NCI-H1092 treated with DMSO at 0.1 percent for 48 hours (cell line): ENCODE measurements around the gene PRPF19.
"Not testable (repeated sequence)": the region's sequence is repeated elsewhere in the genome, so short reads cannot be mapped to it uniquely, and the experiment has no call there.

Experiments
- DNase-seq: peaks from one replicate; lab custom pipeline; 2025; lab: John Stamatoyannopoulos, UW

The PRPF19 gene

DNA sequence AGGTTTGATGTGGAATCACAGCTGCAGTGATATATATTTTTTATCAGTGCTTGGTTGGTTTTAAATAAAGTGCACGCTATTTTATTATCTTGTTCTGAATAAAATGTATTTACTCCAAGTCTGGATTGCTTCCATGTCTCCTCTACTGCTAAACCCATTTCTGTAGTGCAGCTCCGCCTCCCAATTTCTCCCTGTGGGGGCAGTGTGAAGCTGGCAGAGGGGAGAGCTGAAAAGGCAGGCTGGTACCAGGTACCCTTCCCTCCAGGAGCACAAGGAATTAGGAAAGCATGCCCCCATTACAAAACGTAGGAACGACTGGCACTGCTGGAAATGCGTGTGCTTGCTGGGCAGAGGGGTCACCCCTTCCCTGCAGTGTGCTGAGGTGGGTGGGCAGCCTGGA, 16.9 kb upstream of the PRPF19 start:
- no peak for DNase-seq

DNA sequence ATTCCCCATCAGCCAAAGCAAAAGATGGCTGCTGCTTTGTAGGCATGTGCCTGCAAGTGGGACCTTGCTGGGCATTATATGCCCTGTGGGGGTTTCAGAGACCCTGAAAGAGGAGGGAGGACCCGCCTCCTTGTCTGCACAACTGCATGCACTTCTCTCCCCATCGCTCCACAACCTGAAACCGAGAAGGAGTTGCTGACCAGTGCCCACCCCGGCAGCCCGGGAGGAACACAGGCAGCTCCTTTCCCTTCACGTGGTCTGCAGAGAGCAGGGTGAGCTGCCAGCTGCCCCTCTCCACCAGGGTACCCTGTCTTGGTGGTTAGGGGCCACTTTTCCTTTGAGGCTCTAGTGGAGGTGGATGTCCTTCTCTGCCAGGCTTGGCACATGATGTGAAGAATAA, 16.5 kb upstream of the PRPF19 start:
- DNase-seq: no peak

DNA sequence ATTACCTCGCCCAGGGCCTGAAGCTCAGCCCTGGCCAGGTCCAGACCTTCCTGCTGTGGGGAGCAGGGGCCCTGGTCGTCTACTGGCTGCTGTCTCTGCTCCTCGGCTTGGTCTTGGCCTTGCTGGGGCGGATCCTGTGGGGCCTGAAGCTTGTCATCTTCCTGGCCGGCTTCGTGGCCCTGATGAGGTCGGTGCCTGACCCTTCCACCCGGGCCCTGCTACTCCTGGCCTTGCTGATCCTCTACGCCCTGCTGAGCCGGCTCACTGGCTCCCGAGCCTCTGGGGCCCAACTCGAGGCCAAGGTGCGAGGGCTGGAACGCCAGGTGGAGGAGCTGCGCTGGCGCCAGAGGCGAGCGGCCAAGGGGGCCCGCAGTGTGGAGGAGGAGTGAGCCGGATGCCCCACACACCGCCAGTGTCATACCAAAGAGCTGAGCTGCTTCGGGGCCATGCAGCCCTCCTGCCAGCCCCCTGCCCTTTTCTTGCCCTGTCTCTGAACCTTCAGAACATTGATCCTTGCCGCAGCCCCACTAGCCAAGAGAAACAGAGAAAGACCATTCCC, 15.5 kb upstream of the PRPF19 start:
- no peak for DNase-seq

DNA sequence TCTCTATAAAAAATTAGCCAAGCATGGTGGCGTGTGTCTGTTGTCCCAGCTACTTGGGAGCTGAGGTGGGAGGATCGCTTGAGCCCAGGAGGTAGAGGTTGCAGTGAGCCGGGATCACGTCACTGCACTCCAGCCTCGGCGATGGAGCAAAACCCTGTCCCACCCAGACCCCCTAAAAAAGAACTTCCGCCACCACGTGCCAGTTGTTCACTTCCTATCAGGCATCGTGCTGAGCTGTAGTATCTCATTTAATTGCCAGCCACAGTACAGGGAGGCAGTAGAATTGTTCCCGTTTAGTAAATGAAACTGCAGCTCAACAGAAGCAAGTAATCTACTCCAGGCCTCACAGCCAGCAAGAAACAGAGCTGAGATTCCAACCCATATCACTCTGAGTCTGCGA, 14.9 kb upstream of the PRPF19 start:
- no peak for DNase-seq

DNA sequence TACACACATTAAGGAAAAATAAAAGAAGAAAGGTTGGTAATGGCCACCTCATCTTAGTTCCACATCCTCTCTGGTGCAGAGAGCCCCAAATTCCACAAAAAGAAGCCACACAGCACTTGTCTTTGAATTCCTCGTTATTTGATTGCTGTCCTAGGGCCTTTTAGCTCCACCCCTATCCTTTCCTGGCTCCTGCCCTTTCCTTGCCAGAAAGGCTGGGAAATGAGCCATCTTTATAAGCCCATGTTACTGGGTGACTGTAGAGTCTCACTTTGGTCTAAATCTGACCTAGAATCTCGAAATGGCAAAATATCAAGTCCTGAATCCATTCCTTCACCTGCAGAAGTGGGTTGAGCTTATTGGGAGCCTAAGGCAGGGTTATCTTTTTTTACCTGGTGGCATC, 13.6 kb upstream of the PRPF19 start:
- no peak for DNase-seq

DNA sequence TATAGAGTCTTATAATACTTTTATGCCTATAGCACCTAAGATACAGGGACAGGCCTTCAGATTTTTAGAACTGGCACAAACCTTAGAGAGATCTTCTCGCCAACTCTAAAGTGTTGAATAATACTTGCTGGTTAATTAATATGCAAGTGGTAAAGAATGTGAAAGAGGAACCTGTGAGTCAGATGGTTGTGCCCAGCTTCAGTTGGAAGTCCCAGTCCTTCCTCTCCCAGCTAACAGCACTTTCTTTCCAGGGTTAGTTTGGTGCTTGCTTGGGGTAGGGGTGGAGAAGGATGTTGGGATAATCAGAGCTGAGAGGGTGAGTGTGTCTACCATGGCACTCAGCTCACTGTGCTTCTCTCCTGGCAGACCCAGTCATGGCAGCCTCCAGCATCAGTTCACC, 12.9 kb upstream of the PRPF19 start:
- no peak for DNase-seq

DNA sequence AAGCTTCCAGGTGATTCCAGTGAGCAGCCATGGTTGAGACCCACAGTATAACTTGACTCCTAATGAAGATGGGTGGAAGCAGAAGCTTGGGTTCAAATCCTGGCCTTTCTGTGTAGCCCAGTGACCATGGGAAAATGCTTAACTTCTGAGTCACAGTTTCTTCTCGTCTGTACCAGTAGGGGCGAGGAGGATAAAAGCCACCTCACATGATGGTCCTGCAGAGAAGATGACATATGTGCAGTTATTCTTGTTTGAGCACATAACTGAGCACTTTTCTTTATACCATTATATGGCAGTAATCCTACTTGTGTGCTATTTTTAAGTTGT, 12.5 kb upstream of the PRPF19 start:
- no peak for DNase-seq

DNA sequence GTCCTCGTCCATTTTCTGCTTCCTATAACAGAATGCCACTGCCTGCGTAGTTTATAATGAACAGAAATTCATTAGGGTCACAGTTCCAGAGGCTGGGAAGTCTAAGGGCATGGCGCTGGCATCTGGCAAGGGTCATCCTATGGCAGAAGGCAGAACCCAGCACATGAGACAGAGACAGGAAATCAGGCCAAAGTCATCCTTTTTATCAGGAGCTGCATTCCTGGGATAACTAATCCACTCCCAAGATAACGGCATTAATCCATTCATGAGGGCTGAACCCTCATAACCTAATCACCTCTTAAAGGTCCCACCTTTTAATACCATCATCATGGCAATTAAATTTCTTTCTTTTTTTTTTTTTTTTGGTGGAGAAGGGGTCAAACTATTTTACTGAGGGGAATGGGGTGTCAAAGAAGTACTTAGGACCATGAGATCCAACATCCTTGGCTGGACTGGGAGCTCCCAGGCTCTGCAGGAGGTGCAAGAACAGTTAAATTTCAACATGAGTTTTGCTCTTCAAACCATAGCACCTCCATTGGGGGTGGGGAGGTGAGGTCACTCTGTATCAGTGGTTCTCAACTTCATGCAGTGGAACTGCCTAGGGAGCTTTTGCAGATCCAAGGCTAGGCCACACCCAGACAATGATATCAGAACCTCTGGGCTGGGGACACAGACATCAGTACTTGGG, 12.0 kb upstream of the PRPF19 start:
- DNase-seq: no peak

DNA sequence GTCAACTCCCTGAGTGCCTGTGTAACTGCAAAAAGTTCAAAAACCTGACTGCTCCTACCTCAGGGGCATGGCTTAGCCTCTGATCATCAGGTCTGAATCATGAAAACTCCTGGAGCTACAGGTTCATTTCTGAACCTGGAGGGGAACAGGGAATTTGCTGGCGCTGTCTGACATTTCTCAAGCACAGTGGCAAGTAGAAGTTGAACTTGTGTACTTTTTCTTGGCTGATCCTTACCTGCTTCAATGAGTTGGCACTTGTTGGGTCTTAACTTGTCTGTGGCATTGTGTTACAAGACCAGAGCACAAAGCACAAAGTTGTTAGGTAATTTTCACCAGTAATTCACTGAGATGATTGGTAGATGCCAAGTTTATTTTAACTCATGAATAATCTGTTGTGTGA, 10.9 kb upstream of the PRPF19 start:
- DNase-seq: no peak

DNA sequence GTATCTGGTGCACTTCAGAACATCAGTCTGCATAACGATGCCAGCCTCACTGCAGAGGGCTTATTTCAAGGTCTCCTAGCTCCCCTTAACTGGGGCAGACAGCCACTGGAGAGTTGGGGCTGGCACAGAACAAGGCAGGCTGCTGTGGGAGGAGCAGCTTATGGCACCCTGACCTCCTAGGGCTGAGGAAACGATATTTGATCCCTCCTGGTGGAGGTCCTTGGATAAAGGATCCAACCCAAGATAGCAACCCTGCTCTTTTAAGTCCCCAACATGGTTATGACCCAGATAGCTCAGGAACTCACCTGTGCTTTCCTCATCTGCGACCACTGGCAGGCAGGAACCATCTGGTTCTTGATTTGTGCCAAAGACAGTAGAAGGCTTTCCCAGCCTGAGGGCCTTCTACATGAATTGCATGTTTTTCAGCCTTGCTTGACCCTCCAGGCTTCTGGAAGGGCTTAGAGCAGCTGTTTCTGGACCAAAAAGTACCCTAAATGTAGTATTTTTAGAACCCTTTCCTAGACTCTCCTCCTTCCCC, 10.4 kb upstream of the PRPF19 start:
- DNase-seq: no peak

DNA sequence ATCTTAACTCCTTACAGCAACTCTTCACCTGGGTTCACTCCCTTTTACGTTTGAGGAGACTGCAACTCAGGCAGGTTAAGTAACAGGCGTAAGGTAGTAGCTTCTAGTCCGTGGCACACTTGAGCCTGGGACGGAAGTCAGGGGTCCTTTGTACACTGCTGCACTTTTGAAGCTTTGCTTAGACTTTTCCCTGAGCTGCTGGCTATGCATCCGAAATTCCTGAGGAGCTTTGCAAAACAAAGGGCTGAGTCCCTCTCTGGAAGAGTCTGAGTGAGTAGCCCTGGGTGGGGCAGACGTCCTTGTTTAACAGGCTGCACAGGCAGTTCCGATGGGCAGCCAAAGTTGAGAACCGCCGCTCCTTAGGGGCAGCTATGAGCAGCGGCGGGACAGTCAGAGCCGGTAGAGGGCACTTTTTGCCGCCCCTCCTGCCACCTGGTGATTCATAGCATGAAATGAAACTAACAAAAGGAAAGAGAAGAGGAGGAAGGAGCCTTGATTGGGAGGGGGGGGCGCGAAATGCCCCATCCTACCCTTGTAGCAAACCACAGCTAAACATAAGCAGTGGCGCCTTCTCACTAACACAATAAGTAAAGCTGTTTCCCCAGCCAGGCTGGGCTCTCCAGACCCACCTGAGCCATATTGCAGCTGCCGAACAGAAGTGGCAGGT, 9.0 kb upstream of the PRPF19 start:
- DNase-seq: no peak

DNA sequence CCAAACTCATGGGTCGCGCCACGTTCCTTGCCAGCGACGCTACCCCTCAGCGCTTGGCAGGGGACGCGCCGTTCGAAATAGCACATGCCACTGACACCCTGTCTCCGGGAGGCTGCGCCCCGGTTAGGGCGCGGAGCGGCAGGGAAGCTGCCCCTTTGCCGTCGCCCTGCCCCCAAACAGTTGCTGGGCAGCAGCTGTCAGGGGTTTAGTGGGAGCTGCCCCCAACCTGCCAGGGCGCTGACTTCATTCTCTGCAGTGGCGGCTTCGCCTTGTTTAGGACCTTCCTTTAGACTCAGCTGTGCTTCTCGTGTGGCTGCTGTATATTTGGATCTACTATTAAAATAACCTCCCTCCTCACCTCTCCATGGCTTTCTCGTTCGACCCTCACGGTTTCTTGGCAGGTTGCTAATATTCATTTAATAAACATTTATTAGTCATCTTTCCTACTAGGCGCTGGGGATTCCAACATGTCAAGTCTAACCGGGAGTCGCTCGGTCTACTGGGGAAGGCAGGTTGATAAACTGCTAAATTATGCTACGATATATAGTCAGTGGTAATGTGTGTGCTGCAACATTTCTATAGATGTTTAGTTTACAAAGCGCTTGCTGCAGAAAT, 8.4 kb upstream of the PRPF19 start:
- peak; percentile 61 for DNase-seq

DNA sequence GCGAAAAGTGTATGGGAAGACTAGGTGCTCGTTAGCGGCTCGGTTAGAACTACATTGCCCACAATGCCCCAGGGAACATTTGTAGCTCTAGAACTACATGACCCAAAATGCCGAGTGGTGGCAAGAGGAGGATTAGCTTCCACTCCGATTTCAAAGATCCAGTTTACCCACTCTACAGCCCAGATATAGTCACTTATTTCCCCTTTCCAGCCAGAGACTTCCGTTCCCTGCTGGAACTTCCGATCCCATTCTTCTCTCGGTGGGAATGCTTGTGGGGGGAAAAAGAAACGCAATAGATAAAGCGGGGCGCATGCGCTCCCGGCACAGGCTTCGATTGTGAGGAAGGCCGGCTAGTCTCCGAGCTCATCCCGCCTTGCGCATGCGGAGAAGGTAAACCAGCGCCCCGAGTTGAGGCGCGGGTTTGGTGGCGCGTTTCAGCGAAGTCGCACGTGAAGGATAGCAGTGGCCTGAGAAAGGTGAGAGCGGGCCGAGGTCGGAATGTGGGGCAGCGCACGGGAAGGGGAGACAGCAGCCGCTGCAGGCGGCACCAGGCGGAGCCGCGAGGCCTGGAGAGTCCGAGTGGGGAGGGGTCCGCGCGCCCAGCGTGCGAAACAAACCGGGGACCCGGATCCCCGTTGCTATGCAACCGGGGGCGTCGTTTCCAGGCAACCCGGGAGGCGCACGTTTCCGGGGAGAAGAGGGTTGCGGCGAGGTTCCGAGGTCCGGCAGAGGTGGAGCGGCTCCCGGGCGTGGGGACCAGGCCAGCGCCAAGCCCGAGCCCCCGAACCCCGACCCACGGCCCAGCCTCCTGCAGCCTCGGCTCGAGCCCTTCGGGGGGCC, 7.6 kb upstream of the PRPF19 start, which contains the start of gene TMEM109:
Gene TMEM109 (plus strand): TSS at position 366 of the 840 bp plus-strand sequence. CDS start 5,536 bp downstream, outside the sequence.
- peak; percentile 99 for DNase-seq

DNA sequence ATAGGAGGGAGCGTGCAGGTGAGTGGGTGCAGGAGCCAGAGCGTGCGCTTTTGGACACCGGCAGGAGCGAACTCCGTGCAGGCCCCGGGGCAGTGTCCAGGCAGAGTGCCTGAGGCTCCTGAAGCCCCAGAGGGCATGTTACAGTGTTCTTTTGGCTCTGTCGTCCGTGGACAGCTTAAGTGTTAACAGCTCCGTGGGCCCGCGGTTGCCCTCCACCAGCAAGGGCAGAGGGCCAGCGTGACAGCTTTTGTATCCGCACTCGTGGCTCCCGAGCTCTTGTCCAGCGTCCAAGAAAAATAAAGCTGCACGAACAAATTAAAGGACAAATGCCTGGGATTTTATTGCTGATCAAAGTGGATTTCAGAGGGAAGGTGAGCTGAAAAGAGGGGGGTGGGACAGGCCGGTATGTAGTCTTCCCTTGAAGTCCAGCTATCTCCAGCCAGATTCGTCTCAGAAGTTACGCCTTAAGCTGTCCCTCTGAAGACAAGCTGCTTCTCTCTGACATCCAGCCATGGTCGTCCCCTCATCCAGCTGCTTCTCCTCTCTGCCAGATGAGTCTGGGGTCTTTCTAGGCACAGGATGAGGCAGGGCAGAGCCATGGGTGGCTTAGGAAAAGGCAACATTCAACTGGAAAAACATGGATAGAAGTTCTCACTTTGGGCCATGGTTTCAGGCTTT, 6.6 kb upstream of the PRPF19 start:
- DNase-seq: no peak

DNA sequence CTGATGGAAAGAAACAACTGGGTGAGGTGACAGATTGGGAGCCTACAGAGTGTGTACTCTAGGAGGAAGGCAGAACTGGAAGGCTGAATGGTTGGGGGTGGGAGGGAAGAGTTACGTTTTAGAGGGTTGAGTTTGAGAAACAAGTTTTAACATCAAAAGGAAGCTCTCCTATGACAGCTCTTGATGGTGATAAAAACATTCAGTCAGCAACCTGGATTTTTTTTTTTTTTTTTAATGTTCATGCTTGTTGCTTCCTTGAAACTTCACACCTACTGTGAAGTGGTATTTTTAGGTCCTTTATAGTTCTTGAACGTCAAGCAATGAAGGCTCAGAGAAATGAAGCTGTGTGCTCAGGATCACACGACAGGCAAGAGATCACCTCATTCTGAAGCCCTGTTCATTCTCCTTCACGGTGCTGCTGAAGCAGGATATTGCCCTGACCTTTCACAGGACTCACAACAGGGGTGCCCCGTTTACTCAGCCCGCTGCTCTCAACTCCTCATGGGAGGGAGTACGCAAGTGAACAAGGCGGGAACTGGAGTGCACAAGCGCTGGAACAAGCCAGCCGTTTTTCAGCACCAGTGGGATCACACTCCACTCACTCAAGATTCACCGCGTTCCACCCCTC, 6.0 kb upstream of the PRPF19 start:
- DNase-seq: no peak

DNA sequence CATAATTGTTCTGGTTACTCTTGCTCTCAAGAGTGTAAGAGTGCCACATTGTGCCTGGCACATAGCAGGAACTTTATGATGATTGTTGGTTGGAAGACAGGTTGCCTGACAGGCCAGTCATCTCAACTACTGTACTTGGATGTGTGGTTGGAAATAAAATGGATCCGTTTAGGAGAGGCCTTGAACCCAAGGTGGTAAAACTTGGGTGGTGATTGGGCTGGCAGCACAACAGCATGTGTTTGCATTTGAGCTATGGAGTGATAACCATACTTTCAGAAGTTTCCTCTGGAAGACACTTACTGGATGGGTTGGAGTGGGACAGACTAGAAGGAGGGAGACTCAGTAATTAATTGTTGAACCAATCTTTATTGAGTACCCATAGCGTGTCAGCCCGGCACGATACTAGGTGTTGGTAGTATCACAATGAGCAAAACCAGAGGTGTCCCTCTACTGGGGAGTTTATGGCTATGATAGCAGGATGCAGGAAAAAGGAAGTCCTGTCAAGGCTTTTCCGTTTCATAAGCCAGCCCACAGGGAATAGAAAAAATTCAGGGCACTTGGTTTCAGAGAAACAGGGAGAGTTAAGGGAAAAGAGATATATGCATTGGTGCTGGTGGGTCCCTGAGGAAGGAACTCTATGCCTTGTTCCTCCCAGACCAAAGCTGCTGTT, 4.5 kb upstream of the PRPF19 start:
- DNase-seq: no peak

DNA sequence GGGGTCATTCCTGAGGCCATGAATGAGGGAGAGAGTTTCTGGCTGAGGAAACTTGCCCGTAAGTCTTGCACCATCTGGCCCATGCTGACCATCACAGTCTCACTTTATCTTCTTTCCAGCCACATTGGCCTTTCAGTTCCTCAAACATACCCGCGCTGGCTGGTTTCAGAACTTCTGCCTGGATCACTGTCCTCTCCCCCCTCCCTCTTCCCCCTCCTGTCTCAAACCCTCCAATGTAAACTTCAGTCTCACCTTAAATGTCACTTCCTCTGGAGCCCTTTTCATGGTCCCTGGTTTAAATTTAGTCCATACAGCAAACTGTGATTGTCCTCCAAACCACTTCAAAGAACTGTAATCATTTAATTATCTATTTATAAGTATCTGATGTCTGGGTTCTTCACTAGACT, 3.9 kb upstream of the PRPF19 start:
- DNase-seq: no peak

DNA sequence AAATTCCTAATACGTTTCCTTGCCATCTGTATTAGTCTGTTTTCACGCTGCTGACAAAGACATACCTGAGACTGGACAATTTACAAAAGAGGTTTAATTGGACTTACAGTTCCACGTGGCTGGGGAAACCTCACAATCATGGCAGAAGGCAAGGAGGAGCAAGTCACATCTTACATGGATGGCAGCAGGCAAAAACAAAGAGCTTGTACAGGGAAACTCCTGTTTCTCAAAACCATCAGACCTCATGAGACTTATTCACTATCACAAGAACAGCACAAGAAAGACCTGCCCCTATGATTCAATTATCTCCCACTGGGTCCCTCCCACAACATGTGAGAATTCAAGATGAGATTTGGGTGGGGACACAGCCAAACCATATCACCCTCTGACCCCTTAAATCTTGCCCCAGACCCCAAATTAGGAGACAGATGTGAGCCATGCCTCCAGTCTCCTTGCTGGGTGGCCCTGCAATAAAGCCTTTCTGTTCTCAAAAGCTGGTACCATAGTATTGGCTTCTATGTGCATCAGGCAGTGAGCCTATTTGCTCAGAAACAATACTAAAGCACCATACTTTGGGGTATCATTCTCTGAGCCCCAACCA, 3.4 kb upstream of the PRPF19 start:
- not testable (repeated sequence) for DNase-seq

DNA sequence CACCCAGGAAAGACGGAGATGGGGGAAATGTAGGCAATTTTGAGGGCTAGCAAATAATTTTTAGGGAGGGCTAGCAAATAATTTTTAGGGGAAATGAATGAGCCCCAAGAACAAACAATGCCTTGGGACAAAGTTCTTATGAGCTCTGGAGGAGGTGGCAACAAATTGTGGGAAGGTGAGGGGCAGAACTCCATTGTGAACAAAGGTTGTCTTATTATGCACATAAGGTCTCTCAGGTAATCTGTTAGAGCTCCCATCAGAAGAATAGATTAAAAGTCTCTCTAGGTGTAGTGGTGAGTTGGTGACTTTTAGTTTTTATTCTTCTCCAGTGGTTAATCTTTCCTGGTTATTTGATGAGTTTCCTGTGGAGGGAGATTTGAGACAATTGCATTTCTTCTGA, 2.4 kb upstream of the PRPF19 start:
- DNase-seq: no peak

DNA sequence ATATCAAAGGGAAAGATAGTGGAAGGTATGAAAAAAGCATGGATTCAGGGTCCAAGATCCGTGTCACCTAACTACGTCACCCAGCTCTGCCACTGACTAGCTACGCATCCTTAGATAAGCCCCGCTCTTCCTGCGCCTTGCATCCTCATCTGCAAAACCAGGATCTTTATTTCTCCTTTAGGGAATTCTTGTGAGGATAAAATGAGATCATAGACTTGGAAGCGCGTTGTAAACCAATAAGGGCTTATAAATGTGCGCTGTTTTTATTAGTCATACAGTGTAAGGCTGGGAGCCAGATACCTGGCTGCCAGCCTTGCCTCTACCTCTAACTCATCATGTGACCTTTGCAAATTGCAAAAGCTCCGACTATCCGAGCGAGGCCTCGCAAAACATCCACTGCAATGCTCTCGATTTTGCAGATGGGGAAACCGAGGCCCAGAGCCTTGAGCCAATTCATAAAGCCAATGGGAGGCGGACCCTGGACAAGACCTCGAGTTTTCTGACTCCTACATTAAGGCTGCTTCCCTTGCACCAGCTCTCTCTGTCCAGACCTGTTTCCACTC, 753 bp downstream of the PRPF19 start:
- peak; percentile 39 for DNase-seq
